SK-N-SH (cell line): ENCODE data around the gene FBLIM1.

Experiments used
- MEF2A ChIP-seq: IDR thresholded peaks from 2 replicates; pipeline ENCODE4 v1.4.0; 2012; ENCODE audit warnings: low read depth, borderline replicate concordance
- RAD21 ChIP-seq: IDR thresholded peaks from 2 replicates; pipeline ENCODE4 v1.6.1; 2012; ENCODE audit warnings: mild to moderate bottlenecking, low read length
- RFX5 ChIP-seq: IDR thresholded peaks from 2 replicates; pipeline ENCODE4 v1.6.1; 2012; ENCODE audit warnings: mild to moderate bottlenecking, improper control_type of control experiment, low read length
- TAF1 ChIP-seq: IDR thresholded peaks from 2 replicates; pipeline ENCODE4 v1.6.1; 2012; ENCODE audit warnings: low read depth, mild to moderate bottlenecking, low read length, moderate library complexity, borderline replicate concordance
- TF ChIP-seq, protein P1 (sequence below): IDR thresholded peaks from 2 replicates; pipeline ENCODE4 v1.6.1; 2012; ENCODE audit warnings: mild to moderate bottlenecking, low read depth, low read length, moderate library complexity
- TF ChIP-seq, protein P2 (sequence below): fragments of 150-350 bp; IDR thresholded peaks from 2 replicates; pipeline ENCODE4 v1.6.1; 2017; ENCODE audit warnings: antibody characterized with exemption, low read length, low read depth, borderline replicate concordance
- TF ChIP-seq, protein P3 (sequence below): IDR thresholded peaks from 2 replicates; pipeline ENCODE4 v1.4.0; 2012; ENCODE audit warnings: low read depth
- TF ChIP-seq, protein P4 (sequence below): fragments of 200-600 bp; sonication (generic); IDR thresholded peaks from 2 replicates; pipeline ENCODE4 v1.6.1; 2017; ENCODE audit warnings: antibody characterized with exemption, mild to moderate bottlenecking, moderate library complexity

DNA sequence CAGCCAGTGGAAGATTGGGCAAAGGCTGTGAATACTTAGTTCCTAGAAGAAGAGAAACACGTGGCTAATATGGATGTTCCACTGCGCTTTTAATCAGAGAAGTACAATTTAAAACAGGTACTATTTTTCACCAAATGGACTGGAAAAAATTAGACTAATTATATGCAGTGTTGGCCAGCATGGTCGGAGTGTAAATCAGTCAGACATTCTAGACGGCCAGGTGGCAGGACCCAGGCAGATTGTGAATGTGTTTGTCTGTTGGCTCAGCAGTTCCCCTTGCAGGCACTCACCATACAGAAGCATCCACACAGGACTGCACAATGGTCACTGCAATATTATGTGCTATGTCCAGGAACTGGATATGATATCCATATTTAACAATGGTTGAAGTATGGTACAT is 46.4 kb upstream of the FBLIM1 start:
- TF ChIP-seq, protein P1, sequence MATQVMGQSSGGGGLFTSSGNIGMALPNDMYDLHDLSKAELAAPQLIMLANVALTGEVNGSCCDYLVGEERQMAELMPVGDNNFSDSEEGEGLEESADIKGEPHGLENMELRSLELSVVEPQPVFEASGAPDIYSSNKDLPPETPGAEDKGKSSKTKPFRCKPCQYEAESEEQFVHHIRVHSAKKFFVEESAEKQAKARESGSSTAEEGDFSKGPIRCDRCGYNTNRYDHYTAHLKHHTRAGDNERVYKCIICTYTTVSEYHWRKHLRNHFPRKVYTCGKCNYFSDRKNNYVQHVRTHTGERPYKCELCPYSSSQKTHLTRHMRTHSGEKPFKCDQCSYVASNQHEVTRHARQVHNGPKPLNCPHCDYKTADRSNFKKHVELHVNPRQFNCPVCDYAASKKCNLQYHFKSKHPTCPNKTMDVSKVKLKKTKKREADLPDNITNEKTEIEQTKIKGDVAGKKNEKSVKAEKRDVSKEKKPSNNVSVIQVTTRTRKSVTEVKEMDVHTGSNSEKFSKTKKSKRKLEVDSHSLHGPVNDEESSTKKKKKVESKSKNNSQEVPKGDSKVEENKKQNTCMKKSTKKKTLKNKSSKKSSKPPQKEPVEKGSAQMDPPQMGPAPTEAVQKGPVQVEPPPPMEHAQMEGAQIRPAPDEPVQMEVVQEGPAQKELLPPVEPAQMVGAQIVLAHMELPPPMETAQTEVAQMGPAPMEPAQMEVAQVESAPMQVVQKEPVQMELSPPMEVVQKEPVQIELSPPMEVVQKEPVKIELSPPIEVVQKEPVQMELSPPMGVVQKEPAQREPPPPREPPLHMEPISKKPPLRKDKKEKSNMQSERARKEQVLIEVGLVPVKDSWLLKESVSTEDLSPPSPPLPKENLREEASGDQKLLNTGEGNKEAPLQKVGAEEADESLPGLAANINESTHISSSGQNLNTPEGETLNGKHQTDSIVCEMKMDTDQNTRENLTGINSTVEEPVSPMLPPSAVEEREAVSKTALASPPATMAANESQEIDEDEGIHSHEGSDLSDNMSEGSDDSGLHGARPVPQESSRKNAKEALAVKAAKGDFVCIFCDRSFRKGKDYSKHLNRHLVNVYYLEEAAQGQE: no peak
- TF ChIP-seq, protein P2, sequence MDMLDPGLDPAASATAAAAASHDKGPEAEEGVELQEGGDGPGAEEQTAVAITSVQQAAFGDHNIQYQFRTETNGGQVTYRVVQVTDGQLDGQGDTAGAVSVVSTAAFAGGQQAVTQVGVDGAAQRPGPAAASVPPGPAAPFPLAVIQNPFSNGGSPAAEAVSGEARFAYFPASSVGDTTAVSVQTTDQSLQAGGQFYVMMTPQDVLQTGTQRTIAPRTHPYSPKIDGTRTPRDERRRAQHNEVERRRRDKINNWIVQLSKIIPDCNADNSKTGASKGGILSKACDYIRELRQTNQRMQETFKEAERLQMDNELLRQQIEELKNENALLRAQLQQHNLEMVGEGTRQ: no peak
- TF ChIP-seq, protein P3, sequence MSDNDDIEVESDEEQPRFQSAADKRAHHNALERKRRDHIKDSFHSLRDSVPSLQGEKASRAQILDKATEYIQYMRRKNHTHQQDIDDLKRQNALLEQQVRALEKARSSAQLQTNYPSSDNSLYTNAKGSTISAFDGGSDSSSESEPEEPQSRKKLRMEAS: no peak
- TF ChIP-seq RAD21: no peak
- TF ChIP-seq, protein P4, sequence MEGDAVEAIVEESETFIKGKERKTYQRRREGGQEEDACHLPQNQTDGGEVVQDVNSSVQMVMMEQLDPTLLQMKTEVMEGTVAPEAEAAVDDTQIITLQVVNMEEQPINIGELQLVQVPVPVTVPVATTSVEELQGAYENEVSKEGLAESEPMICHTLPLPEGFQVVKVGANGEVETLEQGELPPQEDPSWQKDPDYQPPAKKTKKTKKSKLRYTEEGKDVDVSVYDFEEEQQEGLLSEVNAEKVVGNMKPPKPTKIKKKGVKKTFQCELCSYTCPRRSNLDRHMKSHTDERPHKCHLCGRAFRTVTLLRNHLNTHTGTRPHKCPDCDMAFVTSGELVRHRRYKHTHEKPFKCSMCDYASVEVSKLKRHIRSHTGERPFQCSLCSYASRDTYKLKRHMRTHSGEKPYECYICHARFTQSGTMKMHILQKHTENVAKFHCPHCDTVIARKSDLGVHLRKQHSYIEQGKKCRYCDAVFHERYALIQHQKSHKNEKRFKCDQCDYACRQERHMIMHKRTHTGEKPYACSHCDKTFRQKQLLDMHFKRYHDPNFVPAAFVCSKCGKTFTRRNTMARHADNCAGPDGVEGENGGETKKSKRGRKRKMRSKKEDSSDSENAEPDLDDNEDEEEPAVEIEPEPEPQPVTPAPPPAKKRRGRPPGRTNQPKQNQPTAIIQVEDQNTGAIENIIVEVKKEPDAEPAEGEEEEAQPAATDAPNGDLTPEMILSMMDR: no peak
- TF ChIP-seq RFX5: no peak
- TF ChIP-seq TAF1: no peak
- TF ChIP-seq MEF2A: no peak
